OCI-LY1 (cell line): ENCODE data around the gene TMED4.

ENCODE experiments used
- EZH2 ChIP-seq: fragments of 200-600 bp; sonication (generic), shearing (Covaris generic); IDR thresholded peaks from 2 replicates; pipeline ENCODE4 v1.8.0; 2017; ENCODE audit warnings: borderline replicate concordance, mixed run types, mild to moderate bottlenecking, antibody characterized with exemption, low read length, moderate library complexity, mixed read lengths
- TF ChIP-seq, protein P1 (sequence below): fragments of 200-600 bp; sonication (generic), shearing (Covaris generic); IDR thresholded peaks from 2 replicates; pipeline ENCODE4 v1.5.1; 2017; ENCODE audit warnings: mild to moderate bottlenecking, antibody characterized with exemption, low read length, moderate library complexity, mixed read lengths

DNA sequence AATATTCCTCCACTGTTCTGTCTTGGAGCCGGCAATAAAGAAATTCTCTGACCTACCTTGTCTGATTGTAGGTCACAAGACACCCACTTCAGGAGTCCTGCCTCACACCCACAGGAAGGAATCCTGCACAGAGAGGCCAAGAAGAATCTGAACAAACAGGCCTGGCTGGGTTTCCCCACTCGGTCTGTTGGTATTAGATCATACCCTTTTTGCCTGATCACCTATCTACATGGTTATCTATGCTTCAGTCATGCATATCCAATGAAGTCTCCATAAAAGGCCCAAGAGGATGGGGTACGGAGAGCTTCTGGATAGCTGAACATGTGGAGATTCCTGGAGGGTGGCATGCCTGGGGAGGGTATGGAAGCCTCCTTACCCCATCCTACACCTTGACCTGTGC is 36.7 kb upstream of the TMED4 start:
- TF ChIP-seq, protein P1, sequence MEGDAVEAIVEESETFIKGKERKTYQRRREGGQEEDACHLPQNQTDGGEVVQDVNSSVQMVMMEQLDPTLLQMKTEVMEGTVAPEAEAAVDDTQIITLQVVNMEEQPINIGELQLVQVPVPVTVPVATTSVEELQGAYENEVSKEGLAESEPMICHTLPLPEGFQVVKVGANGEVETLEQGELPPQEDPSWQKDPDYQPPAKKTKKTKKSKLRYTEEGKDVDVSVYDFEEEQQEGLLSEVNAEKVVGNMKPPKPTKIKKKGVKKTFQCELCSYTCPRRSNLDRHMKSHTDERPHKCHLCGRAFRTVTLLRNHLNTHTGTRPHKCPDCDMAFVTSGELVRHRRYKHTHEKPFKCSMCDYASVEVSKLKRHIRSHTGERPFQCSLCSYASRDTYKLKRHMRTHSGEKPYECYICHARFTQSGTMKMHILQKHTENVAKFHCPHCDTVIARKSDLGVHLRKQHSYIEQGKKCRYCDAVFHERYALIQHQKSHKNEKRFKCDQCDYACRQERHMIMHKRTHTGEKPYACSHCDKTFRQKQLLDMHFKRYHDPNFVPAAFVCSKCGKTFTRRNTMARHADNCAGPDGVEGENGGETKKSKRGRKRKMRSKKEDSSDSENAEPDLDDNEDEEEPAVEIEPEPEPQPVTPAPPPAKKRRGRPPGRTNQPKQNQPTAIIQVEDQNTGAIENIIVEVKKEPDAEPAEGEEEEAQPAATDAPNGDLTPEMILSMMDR, result no peak
- no peak for TF ChIP-seq EZH2
